ENCODE measurements around the gene MLLT1.

DNA sequence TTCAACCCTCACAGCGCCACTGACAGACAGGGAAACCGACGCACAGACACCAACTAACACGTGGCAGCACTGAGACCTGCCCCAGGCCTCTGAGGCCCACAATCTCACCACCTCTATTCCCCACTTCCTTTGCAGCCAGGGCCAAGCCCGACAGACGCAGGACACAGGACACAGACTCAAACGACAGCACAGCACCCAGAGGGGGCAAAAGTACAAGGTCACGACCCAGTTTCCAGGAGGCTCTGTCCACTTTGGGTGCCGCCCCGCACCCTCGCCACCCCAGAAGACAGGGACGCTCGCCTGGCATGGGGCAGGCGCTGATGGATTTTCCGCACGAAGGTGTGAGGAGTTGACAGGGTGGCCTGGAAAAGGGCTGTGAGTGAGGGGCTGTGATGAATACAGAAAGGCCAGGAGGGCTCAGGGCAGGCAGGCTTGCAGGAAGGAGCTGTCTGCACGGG, 48.8 kb downstream of the MLLT1 start:
- TF ChIP-seq POLR2A (IDR thresholded peaks at IDR 0.05) (no peak), CTCF (IDR thresholded peaks at IDR 0.05 in 4 of 5, conservative IDR thresholded peaks at IDR 0.05 in 1 of 5) (no peak)

All from gastrocnemius medialis (tissue), 4 donors.